HG02623 (cell line): ENCODE results near the gene PHF23.

Experiments used
- ATAC-seq: cut with Tn5 transposase; IDR thresholded peaks from one replicate; pipeline ENCODE4 v1.9.1; 2021; ENCODE audit warnings: moderate library complexity; ENCODE audit not compliant: unreplicated experiment

The PHF23 gene

GRCh38 chr17:7207120-7208001 is 31.9 kb downstream of the PHF23 start:
- no peak for ATAC-seq

GRCh38 chr17:7205561-7205960 is 33.7 kb downstream of the PHF23 start:
- no peak for ATAC-seq

- peak; percentile 80 for ATAC-seq
These were observed 34.3 kb downstream of the PHF23 start for GRCh38 chr17:7204828-7205461.

GRCh38 chr17:7204336-7204735 is 34.9 kb downstream of the PHF23 start:
- ATAC-seq = no peak

- no peak for ATAC-seq
These were observed 35.9 kb downstream of the PHF23 start for GRCh38 chr17:7203391-7203790.

- ATAC-seq = no peak
These were observed 42.4 kb downstream of the PHF23 start for GRCh38 chr17:7196651-7197401.

- no peak for ATAC-seq
These were observed 43.3 kb downstream of the PHF23 start for GRCh38 chr17:7195971-7196370.

GRCh38 chr17:7192271-7192937 is 46.9 kb downstream of the PHF23 start:
- no peak for ATAC-seq

- no peak for ATAC-seq
These were observed 47.5 kb downstream of the PHF23 start for GRCh38 chr17:7191571-7192270.

- ATAC-seq = no peak
These were observed 48.2 kb downstream of the PHF23 start for GRCh38 chr17:7191069-7191468.

- ATAC-seq = no peak
These were observed 48.9 kb downstream of the PHF23 start for GRCh38 chr17:7190276-7190917.

GRCh38 chr17:7186241-7186640 is 53.0 kb downstream of the PHF23 start:
- no peak for ATAC-seq
